HG03139 (cell line): Measurements from ENCODE around the gene ELF1.
"Not testable (repeated sequence)": the region's sequence is repeated elsewhere in the genome, so short reads cannot be mapped to it uniquely, and the experiment has no call there.

Source experiments
- ATAC-seq: cut with Tn5 transposase; IDR thresholded peaks from one replicate; pipeline ENCODE4 v1.9.1; 2021; ENCODE audit not compliant: unreplicated experiment

ELF1 gene

DNA sequence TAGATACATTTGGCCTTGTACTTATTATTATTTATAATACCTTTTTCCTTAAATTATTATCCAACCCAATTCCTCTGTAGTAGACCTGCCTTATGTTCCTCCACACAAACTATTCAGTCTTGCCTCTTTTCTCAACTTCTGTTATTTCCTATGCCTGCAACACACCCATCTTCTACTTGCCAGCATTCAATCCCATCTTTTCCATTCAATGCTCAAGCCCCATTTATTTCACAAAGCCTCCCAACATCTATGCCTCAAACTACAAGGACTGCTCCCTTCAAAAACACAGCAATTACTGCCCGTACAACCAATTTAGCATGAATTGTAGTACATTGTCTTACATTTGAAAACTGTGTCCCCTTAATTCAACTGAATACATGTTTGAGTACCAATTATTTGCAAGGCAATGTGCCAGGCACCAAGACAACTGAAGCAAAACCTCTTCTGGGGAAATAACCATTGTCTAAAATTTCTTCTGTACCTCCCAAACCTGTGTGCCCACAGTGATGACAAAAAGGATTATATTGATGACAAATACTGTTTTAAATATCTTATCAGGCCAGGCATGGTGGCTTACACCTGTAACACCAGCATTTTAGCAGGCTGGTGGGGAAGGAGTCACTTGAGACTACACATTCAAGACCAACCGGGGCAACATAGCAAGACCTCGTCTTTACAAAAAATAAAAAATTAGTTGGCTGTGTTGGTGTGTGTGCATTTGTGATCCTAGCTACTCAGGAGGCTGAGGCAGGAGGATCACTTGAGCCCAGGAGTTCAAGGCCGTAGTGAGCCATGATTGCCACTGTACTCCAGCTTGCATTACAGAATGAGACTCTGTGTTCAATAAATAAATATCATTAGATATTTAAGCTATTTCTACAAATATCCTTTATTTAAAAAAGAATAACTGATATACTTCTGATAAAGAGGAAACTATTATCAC is 35.1 kb downstream of the ELF1 start:
- ATAC-seq, result no peak

DNA sequence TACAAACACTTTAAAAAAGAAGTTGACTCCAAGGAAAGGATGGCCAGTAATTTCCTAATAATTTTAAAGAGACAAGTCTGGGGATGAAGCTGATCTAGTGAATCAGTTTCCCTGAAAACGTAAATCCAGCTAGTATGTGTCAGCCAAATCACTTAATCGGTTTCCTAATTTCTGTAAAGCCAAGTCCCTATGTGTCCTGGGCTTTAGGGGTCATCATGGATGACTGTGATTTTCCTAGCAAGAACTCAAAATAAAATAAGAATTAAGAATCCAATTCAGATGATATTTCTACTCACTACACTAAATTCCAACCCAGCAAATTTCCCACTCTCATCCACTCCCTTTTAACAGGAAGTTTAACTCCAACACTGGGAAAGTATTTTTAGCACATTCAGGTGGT is 35.9 kb downstream of the ELF1 start:
- ATAC-seq, result no peak

DNA sequence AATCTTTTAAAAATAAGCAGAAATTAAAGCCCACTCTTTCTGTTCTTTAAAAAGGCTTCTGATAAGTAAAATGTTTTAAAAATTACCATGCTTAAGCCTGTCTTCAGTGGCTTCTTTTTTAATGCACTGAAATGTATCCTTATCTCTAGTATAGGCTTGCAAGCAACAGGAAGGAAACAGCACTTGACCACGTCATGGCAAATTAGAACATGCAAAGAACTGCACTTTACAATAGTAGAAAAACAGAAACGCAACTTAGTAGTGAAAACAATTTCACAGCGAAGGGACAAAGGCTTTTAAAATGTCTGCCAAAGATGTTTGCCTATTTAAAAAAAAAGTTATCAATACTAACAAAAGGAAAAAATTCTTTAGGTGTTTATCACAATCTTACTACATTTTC is 36.3 kb downstream of the ELF1 start:
- ATAC-seq, result peak; percentile 54

DNA sequence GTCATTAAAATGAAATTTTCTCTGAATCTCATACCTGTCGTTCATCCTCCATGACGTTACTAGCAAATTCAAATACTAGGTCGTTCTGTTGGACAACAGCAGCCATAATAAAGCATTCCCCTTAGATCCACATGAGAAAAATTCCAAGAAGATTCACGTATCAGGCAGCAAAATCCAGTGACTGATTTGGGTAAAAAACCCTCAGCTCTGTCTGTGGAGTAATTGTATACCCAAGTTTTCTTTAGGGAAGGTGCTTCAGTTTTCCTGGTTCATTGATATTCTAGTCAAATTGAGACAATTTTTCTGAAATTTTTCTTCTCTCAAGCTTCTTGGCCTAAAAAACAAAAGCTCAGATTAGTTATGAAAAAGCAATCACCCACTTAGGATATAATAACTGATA is 37.2 kb downstream of the ELF1 start:
- ATAC-seq, result no peak

DNA sequence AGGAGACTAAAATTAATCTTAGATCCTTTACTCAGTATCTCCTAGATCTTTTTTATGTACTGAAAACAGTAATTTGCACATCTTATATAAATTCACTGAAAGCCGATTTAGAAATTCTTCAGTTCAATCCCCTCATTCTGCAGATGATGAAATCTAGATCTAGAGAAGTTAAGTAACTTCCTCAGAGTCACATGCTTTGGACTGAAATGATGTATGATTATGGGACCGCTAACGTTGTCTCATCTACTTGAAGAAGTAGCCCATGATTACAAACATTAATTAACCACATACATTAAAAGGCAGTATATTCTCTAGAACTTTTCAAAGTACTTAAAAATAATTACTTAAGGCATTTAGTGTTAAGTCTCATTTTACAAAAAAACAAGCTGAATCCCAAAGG is 37.8 kb downstream of the ELF1 start:
- ATAC-seq, result no peak

DNA sequence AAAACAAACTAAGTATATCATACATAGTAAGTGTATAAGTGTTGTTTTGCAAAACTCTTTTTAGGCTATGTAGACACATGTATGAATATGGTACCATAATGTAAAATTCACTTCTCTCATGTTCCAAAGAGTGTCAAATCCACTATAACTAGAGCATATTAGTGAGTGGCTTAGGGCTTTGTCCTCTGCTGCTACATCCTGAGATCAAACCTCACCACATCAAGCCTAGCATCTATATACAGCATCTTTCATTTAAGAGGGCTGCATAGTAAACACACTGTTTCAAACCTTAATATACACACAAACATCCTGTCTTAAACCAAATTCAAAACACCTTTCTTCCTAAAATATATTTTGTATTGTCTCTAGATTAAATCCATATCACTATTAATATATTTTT is 38.7 kb downstream of the ELF1 start:
- no peak for ATAC-seq

DNA sequence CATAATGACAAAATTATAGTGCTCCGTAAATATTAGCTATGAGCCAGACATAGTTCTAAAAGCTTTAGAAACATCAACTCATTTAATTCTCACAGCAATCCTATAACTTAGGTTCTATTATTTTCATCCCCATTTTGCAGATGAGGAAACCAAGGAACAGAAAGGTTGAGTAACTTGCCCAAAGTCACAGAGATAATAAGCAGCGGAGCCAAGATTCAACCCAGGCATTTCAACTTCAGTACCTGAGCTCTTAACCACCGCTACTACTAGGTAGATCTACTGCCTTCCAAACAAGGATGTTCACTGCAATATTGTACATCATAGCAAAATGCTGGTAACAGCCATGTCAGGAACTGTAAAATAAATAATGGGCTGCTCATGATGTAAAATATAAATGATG is 39.9 kb downstream of the ELF1 start:
- no peak for ATAC-seq

DNA sequence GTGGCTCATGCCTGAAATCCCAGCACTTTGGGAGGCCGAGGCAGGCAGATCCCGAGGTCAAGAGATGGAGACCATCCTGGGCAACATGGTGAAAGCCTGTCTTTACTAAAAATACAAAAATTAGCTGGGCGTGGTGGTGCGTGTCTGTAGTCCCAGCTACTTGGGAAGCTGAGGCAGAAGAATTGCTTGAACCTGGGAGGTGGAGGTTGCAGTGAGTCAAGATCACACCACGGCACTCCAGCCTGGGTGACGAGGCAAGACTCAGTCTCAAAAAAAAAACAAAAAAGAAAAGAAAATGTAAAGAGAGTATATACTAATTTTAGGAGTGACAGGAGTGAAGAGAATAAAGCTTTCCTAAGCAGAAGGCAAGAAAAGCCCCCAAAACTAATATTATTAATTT is 41.0 kb downstream of the ELF1 start:
- not testable (repeated sequence) for ATAC-seq

DNA sequence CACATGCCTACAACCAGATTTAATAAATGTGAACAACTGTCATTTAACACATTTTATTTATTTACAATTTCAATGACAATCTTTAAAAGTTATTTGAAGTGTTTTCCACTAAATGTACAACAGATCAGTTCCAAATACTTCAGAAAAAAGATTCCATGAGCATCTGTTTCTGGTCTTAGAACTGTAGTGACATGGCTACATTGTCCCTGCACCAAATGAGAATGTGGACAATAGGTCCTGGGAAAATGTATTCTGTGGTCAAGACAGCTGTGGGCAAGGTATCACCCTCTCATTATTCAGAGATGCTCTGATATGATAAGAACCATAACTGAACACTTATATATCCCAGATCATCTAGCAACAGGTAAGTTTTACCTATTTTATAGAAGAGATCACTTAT is 43.7 kb downstream of the ELF1 start:
- ATAC-seq, result no peak

DNA sequence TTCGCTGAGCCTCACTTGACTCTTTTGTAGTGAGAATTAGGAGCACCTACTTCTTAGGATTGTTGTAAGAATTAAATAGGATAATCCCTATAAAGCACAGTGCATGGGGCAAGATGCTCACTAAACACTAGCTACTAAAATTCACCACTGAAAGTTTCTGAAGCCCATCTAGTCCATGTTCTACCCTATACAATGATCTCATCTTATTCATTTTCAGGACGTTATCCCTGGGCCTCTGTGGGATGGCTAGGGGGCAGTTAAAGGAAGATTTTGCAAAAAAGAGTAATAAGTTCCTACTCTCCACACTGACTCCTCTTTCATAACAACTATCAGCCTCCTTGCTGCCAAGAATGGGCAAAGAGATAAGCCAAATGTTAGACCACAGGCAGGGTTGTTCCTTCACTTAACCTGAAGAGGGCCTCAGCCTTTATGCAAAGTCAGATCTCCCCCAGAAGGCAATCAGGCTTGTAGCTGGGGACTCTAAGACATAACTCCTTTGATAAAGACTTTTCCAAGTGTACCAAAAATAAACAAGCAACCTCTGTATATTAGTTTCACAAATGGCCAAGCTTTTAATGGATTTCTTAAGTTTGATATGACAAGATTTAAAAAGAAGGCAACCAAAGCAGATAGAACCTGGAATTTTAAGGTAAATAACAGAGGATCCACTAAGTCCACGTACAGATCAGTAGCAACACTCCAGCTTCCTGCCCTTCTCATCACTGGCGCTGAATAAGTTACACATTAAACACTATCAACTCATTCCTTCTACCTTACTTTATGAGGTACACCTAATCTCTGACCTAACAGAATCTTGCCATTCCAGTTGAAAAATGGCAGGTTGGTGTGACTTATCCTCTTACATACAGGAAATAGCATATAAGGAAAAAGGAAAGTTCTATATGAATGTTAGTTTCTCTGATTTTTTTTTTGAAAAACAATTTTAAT is 44.4 kb downstream of the ELF1 start:
- peak; percentile 72 for ATAC-seq

DNA sequence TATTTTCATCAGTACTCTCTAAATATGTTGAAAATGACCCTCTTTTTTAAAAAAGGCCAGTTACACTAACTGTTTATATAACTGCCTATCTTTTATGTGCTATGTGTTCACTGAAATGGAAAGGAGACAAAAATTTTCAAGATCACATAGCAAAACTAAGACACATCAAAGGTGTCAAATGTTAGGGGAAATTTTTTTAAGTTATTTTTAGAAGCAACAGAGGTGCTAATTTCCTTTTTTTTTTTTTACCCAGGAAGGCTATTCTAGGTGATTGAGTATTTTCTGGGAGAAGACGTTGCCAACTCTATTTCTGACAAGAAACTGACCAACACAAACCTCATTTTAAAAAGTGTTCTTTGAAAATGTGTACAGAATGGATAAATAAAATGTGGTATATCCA is 45.7 kb downstream of the ELF1 start:
- ATAC-seq, result no peak

DNA sequence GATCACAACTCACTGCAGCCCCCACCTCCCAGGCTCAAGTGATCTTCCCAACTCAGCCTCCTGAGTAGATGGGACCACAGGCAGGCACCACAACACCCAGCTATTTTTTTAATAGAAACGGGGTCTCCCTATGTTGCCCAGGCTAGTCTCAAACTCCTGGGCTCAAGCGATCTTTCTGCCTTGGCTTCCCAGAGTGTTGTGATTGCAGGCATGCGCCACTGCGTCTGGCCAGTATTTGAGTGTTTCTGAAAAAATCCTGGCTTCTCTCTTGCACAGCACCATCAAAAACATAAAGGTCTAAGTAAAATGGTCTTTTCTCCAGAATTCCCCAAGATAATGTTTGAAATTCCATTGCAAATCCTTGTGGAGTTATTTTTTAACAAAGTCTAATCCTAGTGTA is 47.8 kb downstream of the ELF1 start:
- ATAC-seq, result no peak

DNA sequence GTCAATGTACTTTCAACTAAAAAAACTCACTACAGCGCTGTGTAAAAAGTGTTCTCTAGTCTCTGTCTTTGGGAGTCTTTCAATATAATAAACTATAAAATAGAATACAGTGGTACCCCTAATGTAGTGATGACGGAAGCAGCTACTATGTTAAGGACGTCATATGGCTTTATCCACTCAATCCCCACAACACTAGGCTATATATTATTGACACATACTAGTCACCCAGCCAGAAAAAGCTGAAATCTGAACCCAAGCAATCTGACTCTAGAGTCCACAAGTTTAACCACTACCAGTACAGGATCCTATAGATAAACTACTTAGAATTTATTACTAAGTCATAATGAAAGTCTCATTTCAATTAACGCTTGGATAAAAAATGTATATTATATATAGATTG is 48.3 kb downstream of the ELF1 start:
- ATAC-seq, result no peak

DNA sequence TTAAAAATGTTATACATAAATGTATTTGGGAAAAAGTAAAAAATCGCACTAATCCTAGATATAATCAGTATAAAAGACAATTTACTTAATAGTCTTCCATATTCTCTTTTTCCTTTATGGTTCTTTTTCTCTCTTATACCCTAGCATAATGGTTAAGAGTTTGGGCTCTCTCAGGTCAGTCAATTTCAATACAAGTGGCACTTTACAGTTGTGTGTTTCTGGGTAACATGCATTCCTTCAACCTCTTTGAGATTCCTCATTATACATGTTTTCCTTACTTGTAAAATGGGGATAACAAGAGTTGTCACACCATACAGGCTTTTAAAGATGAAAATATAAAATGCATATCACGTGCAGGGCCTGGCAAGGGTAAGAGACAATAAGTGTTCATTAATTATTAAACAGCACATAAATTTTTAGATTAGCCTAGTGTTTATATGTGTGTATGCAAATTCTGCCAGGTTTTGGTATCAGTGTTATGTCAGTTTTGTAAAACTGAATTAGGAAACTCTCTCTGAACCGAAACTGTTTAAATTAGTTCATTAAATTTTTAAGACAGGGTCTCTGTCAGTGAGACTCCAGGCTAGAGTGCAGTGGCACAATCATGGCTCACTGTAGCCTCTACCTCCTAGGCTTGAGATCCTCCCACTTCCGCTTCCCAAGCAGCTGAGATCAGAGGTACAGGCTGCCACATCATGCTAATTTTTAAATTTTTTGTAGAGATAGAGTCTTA is 49.8 kb downstream of the ELF1 start:
- peak; percentile 66 for ATAC-seq

DNA sequence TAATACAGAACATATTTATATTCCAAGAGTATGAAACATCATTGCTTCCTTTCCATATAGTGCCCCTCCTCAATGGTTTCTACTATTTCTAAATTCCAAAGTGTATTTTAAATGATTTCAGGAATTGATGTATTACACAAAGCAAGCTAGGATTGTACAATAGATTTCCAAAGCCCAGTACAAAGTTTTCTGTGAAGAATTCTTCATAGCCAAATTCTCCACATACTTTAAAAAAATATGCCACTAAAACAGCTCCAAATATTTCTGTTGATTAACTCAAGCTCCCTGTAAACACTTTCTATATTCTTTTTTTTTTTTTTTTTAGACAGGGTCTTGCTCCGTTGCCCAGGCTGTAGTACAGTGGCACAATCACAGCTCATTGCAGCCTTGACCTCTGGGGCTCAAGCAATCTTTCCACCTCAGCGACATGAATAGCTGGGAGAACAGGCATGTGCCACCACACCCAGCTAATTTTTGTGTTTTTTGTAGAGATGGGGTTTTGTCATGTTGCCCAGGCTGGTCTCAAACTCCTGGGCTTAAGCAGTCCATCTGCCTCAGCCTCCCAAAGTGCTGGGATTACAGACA is 50.6 kb downstream of the ELF1 start:
- no peak for ATAC-seq

DNA sequence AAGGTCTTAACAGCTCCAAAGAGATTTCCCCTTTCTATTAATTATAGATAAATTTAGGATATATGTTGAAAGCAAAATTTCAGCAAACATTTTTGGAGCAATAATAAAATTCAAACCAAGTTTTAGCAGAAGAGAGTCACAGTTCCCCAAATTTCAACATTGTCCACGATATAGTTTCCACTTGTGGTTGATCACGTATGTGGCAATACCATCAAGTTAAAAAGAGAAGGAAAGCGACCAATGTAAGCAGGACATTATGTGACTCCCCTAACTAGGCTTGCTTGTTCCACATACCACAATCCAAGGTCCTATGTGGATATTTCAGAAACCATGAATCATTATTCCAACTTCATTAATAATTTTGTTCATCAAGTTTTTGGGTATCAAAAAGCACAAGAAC is 52.8 kb downstream of the ELF1 start:
- no peak for ATAC-seq

DNA sequence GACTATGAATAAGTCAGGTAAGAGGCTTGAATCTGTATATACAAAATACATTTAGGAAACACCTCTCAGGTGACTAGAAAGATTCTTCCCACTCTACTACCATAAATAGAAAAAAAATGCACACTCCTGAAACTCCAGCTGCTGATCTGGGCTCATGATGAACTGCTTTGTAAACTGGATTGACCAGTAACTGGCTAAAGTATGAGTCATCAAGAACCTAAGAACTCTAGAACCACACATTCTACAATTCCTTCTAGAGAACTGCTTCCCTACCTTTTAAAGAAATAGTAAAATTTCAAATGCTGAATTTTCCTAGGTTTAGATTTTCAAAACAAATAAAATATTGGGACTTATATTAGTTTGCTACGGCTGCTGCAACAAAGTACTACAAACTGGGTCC is 55.2 kb downstream of the ELF1 start:
- ATAC-seq, result no peak

DNA sequence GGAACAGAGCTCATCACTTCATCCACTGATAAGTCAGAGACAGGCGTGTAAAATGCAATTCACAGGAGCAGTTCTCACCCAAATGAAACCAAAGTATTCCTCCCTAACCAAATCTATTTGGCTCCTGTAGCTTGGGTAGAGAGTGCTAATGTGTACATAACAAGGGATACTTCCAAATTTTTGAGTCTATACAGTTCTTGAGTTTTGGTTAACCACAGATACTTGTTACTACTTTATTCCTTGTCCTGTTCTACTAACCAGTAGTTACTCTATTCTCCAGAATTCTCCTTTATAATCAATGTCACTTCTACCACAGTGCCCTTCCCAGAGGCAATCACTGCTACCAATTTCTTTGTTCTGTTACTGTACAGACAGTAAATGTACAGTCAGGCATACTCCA is 57.3 kb downstream of the ELF1 start:
- no peak for ATAC-seq

DNA sequence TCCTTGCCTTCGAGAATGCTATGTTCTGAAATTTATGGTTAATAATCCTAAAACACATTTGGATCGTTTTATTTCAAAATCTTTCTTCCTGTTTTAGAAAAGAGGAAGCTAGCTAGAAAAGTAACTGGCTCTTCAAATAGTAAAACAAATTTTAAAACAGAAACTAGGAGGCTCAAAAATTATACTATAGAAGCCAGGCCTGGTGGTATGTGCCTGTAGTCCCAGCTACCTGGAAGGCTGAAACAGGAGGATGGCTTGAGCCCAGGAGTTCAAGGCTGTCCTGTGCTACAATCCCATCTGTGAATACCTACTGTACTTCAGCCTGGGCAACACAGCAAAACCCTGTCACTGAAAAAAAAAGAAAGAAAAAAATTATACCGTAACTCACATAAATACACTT is 57.9 kb downstream of the ELF1 start:
- no peak for ATAC-seq

DNA sequence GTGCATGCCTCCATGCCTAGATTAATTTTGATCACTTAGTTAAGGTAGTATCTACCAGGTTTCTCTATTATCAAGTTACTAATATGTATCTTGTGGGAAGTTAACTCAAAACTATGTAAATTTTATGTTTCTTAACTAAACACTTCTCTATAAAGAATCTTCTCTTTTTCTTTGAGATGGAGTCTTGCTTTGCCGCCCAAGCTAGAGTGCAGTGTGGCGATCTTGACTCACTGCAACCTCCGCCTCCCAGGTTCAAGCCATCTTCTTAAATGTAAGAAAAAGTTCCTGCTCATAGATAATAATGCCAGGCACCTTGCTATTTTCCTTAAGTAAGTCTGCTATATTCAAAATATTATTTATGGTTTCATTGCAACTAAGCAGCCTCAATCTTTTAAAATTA is 58.4 kb downstream of the ELF1 start:
- no peak for ATAC-seq

DNA sequence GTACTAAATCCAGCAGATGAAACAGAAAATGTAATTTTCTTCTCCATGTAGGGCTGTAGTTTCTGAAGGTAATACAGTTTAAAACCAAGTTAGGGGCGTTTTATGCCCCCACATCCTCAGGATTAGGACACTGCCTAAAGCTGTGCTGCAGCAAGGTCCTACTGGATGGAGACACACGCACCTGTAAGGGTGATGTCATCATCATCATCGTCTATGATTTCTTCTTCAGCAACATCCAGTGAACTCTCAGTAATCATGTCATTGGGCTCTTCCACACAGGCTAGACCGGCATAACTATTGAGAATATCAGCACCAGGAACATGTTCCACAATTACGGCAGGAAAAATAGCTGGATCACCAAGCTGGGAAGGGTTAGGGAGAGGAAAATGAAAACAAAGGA is 60.5 kb downstream of the ELF1 start:
- no peak for ATAC-seq
